GM23338 (cell line): ENCODE data around the gene TSHZ2. TPM values are rescaled to one million over a fixed set of nuclear protein-coding genes. Genes with fewer than 3 reads are reported as not detected.

ENCODE experiments used
- ATAC-seq: fragments of 200-7000 bp; cut with Tn5 transposase; 3 replicates; pipeline ENCODE4 v1.9.1; 2020
- DNase-seq: peaks from one replicate; pipeline ENCODE4 v3.0.0-alpha.2; 2015; ENCODE audit warnings: low spot score
- H2AFZ ChIP-seq: fragments of 200-600 bp; sonication (generic); 2 replicates; pipeline ENCODE4 v1.8.0; 2016; ENCODE audit warnings: antibody characterized with exemption, mild to moderate bottlenecking, moderate library complexity
- H3F3A ChIP-seq: fragments of 200-600 bp; sonication (generic); replicated peaks from 2 replicates; pipeline ENCODE4 v1.8.0; 2017; ENCODE audit warnings: antibody characterized with exemption, mixed run types, low read depth
- H3K27ac ChIP-seq: fragments of 200-600 bp; sonication (generic); 2 replicates; pipeline ENCODE4 v1.6.1; 2016; ENCODE audit warnings: low read depth
- H3K27me3 ChIP-seq: fragments of 200-600 bp; sonication (generic); 2 replicates; pipeline ENCODE4 v1.8.0; 2016; ENCODE audit warnings: mild to moderate bottlenecking, mixed run types, moderate library complexity; ENCODE audit not compliant: insufficient read depth
- H3K36me3 ChIP-seq: fragments of 200-600 bp; sonication (generic); 2 replicates; pipeline ENCODE4 v1.8.0; 2016; ENCODE audit warnings: mild to moderate bottlenecking; ENCODE audit not compliant: insufficient read depth
- H3K4me1 ChIP-seq: fragments of 200-600 bp; sonication (generic); 2 replicates; pipeline ENCODE4 v1.8.0; 2016; ENCODE audit warnings: mild to moderate bottlenecking, moderate library complexity; ENCODE audit not compliant: insufficient read depth
- H3K4me2 ChIP-seq: fragments of 200-600 bp; sonication (generic); 2 replicates; pipeline ENCODE4 v1.7.1; 2017; ENCODE audit warnings: mixed run types
- H3K4me3 ChIP-seq: fragments of 200-600 bp; sonication (generic); 2 replicates; pipeline ENCODE4 v1.6.1; 2016; ENCODE audit warnings: mixed run types
- H3K79me2 ChIP-seq: fragments of 200-600 bp; sonication (generic); replicated peaks from 2 replicates; pipeline ENCODE4 v1.8.0; 2017; ENCODE audit warnings: mild to moderate bottlenecking; ENCODE audit not compliant: insufficient read depth
- H3K9me2 ChIP-seq: fragments of 200-600 bp; sonication (generic); 2 replicates; pipeline ENCODE4 v1.8.0; 2017; ENCODE audit not compliant: insufficient read depth
- H4K20me1 ChIP-seq: fragments of 200-600 bp; sonication (generic); replicated peaks from 2 replicates; pipeline ENCODE4 v1.8.0; 2017; ENCODE audit warnings: mild to moderate bottlenecking; ENCODE audit not compliant: insufficient read depth
- H3K27ac Mint-ChIP-seq: 2 replicates; pipeline ENCODE4 v1.8.0; 2020; ENCODE audit warnings: inconsistent platforms, mild to moderate bottlenecking, moderate library complexity, mixed read lengths
- H3K27me3 Mint-ChIP-seq: 3 replicates; pipeline ENCODE4 v1.8.0; 2022; ENCODE audit warnings: low read depth, mild to moderate bottlenecking, moderate library complexity, mixed read lengths, inconsistent platforms; ENCODE audit not compliant: insufficient read depth, poor library complexity
- H3K36me3 Mint-ChIP-seq: 3 replicates; pipeline ENCODE4 v1.8.0; 2021; ENCODE audit warnings: low read depth, mild to moderate bottlenecking, inconsistent platforms, moderate library complexity, mixed read lengths
- H3K4me1 Mint-ChIP-seq: 3 replicates; pipeline ENCODE4 v1.8.0; 2020; ENCODE audit warnings: mild to moderate bottlenecking, inconsistent platforms, mixed read lengths
- H3K4me3 Mint-ChIP-seq: 3 replicates; pipeline ENCODE4 v1.8.0; 2021; ENCODE audit warnings: moderate library complexity, mild to moderate bottlenecking, inconsistent platforms, mixed read lengths
- H3K9me3 Mint-ChIP-seq: 3 replicates; pipeline ENCODE4 v1.8.0; 2020; ENCODE audit warnings: moderate library complexity, mild to moderate bottlenecking, inconsistent platforms, mixed read lengths
- CREB1 ChIP-seq: fragments of 250-450 bp; sonication (Bioruptor Pico); IDR thresholded peaks from 2 replicates; pipeline ENCODE4 v1.5.0; 2020; ENCODE audit warnings: low read depth, mild to moderate bottlenecking, moderate library complexity
- CTCF ChIP-seq, 2 experiments: fragments of 200-600 bp in 1 of 2; sonication (generic) in 1 of 2; conservative IDR thresholded peaks; 2 replicates each; pipeline versions ENCODE4 v1.5.1 to v1.6.1; 2016 to 2017; ENCODE audit warnings: antibody characterized with exemption in 2 of 2, low read depth in 2 of 2, mild to moderate bottlenecking in 2 of 2, moderate library complexity in 1 of 2
- ETS1 ChIP-seq: IDR thresholded peaks from 2 replicates; pipeline ENCODE4 v1.6.1; 2016; ENCODE audit warnings: antibody characterized with exemption
- EZH2 ChIP-seq: fragments of 200-600 bp; sonication (generic); IDR thresholded peaks from one replicate; pipeline ENCODE4 v1.8.0; 2017; ENCODE audit warnings: antibody characterized with exemption, mild to moderate bottlenecking, low read depth; ENCODE audit not compliant: unreplicated experiment
- JUNB ChIP-seq: IDR thresholded peaks from one replicate; pipeline ENCODE4 v1.6.1; 2016; ENCODE audit warnings: antibody characterized with exemption; ENCODE audit not compliant: unreplicated experiment
- POLR2AphosphoS5 ChIP-seq: IDR thresholded peaks from 2 replicates; pipeline ENCODE4 v1.6.1; 2016; ENCODE audit warnings: antibody characterized with exemption, low read depth
- REST ChIP-seq: IDR thresholded peaks from one replicate; pipeline ENCODE4 v1.6.1; 2018; ENCODE audit warnings: antibody characterized with exemption; ENCODE audit not compliant: unreplicated experiment
- STAT1 ChIP-seq: IDR thresholded peaks from one replicate; pipeline ENCODE4 v1.6.1; 2016; ENCODE audit warnings: antibody characterized with exemption; ENCODE audit not compliant: unreplicated experiment
- ZNF114 ChIP-seq: fragments of 250-450 bp; sonication (Bioruptor Pico); IDR thresholded peaks from 2 replicates; pipeline ENCODE4 v1.5.0; 2020; ENCODE audit warnings: mild to moderate bottlenecking, moderate library complexity
- ZNF331 ChIP-seq: fragments of 250-450 bp; sonication (Bioruptor Pico); IDR thresholded peaks from 2 replicates; pipeline ENCODE4 v1.5.0; 2020; ENCODE audit warnings: low read depth, mild to moderate bottlenecking, moderate library complexity
- polyA plus RNA-seq: library from polyadenylated mRNA; unstranded; fragments of >200 nt; fragmentation: Nextera tagmentation; extraction: Ambion mirVana; gene quantifications from 2 replicates; pipeline ENCODE4 v1.2.1, GENCODE V29; 2016
- total RNA-seq: library from RNA; depleted of rRNA; stranded (reverse); fragments of >200 nt; shearing (Covaris generic); gene quantifications from 2 replicates; pipeline ENCODE4 v1.2.3, GENCODE V29; 2014

The TSHZ2 gene
- total and polyA plus RNA-seq, 2 experiments from 2014 or later = 0.49 to 1.3 TPM

GRCh38 chr20:53159160-53159559 lies 187.0 kb downstream of the TSHZ2 start:
- DNase-seq (no peak), ATAC-seq (no peak)
- no peak overlapping the region for H3K27ac ChIP-seq
- H3K79me2 ChIP-seq = no peaks in the 10 kb centered on the region
- H4K20me1 ChIP-seq = no peaks in the 10 kb centered on the region
- Mint-ChIP-seq H3K4me3 (no peak overlapping the region), H3K27me3 (peaks cover 5% of the 10 kb centered on the region), H3K9me3 (peaks cover 3% of the 10 kb centered on the region; the same call in 1 of the 3 replicates), H3K36me3 (no peaks in the 10 kb centered on the region), H3K4me1 (peaks cover 10% of the 10 kb centered on the region), H3K27ac (no peak overlapping the region)
- no peak for TF ChIP-seq ZNF331 (CRISPR knock-in tag)
- H3K4me3 ChIP-seq = no peak overlapping the region
- no peaks in the 10 kb centered on the region for H3K27me3 ChIP-seq
- H3F3A ChIP-seq = no peaks in the 10 kb centered on the region
- no peaks in the 10 kb centered on the region for H3K9me2 ChIP-seq
- no peak overlapping the region for H2AFZ ChIP-seq
- H3K4me2 ChIP-seq = no peak overlapping the region
- peaks cover 7% of the 10 kb centered on the region for H3K4me1 ChIP-seq
- no peaks in the 10 kb centered on the region for H3K36me3 ChIP-seq

GRCh38 chr20:53161073-53161472 lies 188.9 kb downstream of the TSHZ2 start:
- no peaks in the 10 kb centered on the region for H3K27me3 ChIP-seq
- H3F3A ChIP-seq = no peaks in the 10 kb centered on the region
- H3K4me2 ChIP-seq = no peak overlapping the region
- Mint-ChIP-seq H3K27me3 (peaks cover 5% of the 10 kb centered on the region), H3K4me3 (no peak overlapping the region), H3K27ac (no peak overlapping the region), H3K4me1 (peaks cover 10% of the 10 kb centered on the region), H3K36me3 (no peaks in the 10 kb centered on the region), H3K9me3 (peaks cover 3% of the 10 kb centered on the region; the same call in 1 of the 3 replicates)
- DNase-seq (no peak), ATAC-seq (no peak)
- H3K27ac ChIP-seq = no peak overlapping the region
- H3K9me2 ChIP-seq = no peaks in the 10 kb centered on the region
- H3K4me1 ChIP-seq = peaks cover 7% of the 10 kb centered on the region
- H4K20me1 ChIP-seq = no peaks in the 10 kb centered on the region
- H2AFZ ChIP-seq = no peak overlapping the region
- no peaks in the 10 kb centered on the region for H3K36me3 ChIP-seq
- H3K4me3 ChIP-seq = no peak overlapping the region
- H3K79me2 ChIP-seq = no peaks in the 10 kb centered on the region
- no peak for TF ChIP-seq ZNF331 (CRISPR knock-in tag)
- no peak for TF ChIP-seq ZNF114
- TF ChIP-seq JUNB = no peak
- TF ChIP-seq EZH2 = no peak
- TF ChIP-seq STAT1 = no peak
- TF ChIP-seq CREB1 (CRISPR knock-in tag) = no peak
- TF ChIP-seq ETS1 = no peak
- TF ChIP-seq POLR2AphosphoS5 = no peak
- TF ChIP-seq REST = no peak
- no peak for TF ChIP-seq CTCF (conservative IDR thresholded peaks at IDR 0.05; ENCODE audit: low read depth in 2 of 2)
